K562 (cell line): ENCODE data around the gene HAAO. TPM values are rescaled to one million over a fixed set of nuclear protein-coding genes. Genes with fewer than 3 reads are reported as not detected.

ENCODE experiments used
- ATAC-seq: fragments of 200-7000 bp; cut with Tn5 transposase; 3 replicates; pipeline ENCODE4 v1.9.1; 2020; ENCODE audit warnings: moderate library complexity
- BruUV-seq: library from RNA; stranded (reverse); fragments of 400-500 nt; replicated peaks from 2 replicates; lab custom pipeline; 2021; lab: Mats Ljungman, UMichigan
- CTCF ChIA-PET: fragments of 300-600 bp; formaldehyde crosslinking; extraction: SDS; loops from one replicate; lab custom pipeline; 2021; ENCODE audit warnings: low intra/inter-chr PET ratio; lab: Yijun Ruan, JAX
- POLR2A ChIA-PET: fragments of 300-600, 350-650 bp; sonication (Branson Sonifier 250); formaldehyde crosslinking; extraction: SDS; loops from one replicate; lab custom pipeline; 2021; ENCODE audit warnings: antibody characterized with exemption, inconsistent platforms; lab: Yijun Ruan, JAX
- DNase-seq, 4 experiments: peaks; one replicate each; pipeline versions ENCODE4 v3.0.0 to v3.0.0-alpha.2; 2011 to 2018; ENCODE audit warnings: low spot score in 3 of 4, mixed read lengths in 3 of 4; ENCODE audit errors: extremely low read depth in 1 of 4
- FAIRE-seq: peaks from 2 replicates; lab custom pipeline; 2011; peaks lifted over from hg19 to GRCh38; lab: Jason Lieb, UNC
- H2AFZ ChIP-seq: 2 replicates; pipeline ENCODE4 v1.6.0; 2011; ENCODE audit warnings: low read depth, low read length, control low read depth, inconsistent platforms
- H3K27ac ChIP-seq: fragments of 200-600 bp; 3 replicates; pipeline ENCODE4 v1.8.0; 2011; ENCODE audit warnings: low read depth, mild to moderate bottlenecking, control low read depth, inconsistent platforms, low read length, moderate library complexity, mixed read lengths; ENCODE audit errors: extremely low read depth
- H3K27me3 ChIP-seq, 2 experiments: fragments of 300-600 bp in 1 of 2; 2 replicates in 1 of 2; 3 replicates in 1 of 2; pipeline versions ENCODE4 v1.6.0 to v1.8.0; 2011; ENCODE audit warnings: inconsistent platforms in 2 of 2, low read length in 2 of 2, mild to moderate bottlenecking in 1 of 2, mixed read lengths in 1 of 2, moderate library complexity in 1 of 2; ENCODE audit not compliant: control insufficient read depth in 2 of 2, insufficient read depth in 2 of 2
- H3K36me3 ChIP-seq: fragments of 300-600 bp; 3 replicates; pipeline ENCODE4 v1.8.0; 2011; ENCODE audit warnings: mild to moderate bottlenecking, low read length, inconsistent platforms; ENCODE audit not compliant: control insufficient read depth, insufficient read depth
- H3K4me1 ChIP-seq, 2 experiments: fragments of 200-600 bp in 1 of 2; replicated peaks in 1 of 2; 2 replicates in 1 of 2; 3 replicates in 1 of 2; pipeline versions ENCODE4 v1.5.1 to v1.8.0; 2011; ENCODE audit warnings: inconsistent platforms in 2 of 2, low read length in 2 of 2, mild to moderate bottlenecking in 1 of 2, mixed read lengths in 1 of 2, moderate library complexity in 1 of 2; ENCODE audit not compliant: control insufficient read depth in 2 of 2, insufficient read depth in 2 of 2
- H3K4me2 ChIP-seq: 2 replicates; pipeline ENCODE4 v1.6.1; 2011; ENCODE audit warnings: low read length, control low read depth, inconsistent platforms, mixed read lengths; ENCODE audit not compliant: insufficient read depth
- H3K4me3 ChIP-seq: fragments of 200-600 bp; sonication (generic), shearing (Covaris generic); 2 replicates; pipeline ENCODE4 v1.5.1; 2016; ENCODE audit warnings: control low read depth, inconsistent platforms
- H3K79me2 ChIP-seq: fragments of 200-600 bp; 3 replicates; pipeline ENCODE4 v1.8.0; 2011; ENCODE audit warnings: low read length, inconsistent platforms; ENCODE audit not compliant: control insufficient read depth, insufficient read depth
- H3K9ac ChIP-seq, 2 experiments: 2 replicates each; pipeline versions ENCODE4 v1.6.0 to v1.6.1; 2011; ENCODE audit warnings: low read depth in 2 of 2, low read length in 2 of 2, control low read depth in 1 of 2, inconsistent platforms in 1 of 2, mild to moderate bottlenecking in 1 of 2, mixed read lengths in 1 of 2; ENCODE audit not compliant: insufficient read depth in 1 of 2
- H3K9me1 ChIP-seq: one replicate; pipeline ENCODE4 v1.6.0; 2011; ENCODE audit warnings: inconsistent platforms, mild to moderate bottlenecking, low read length, moderate library complexity; ENCODE audit not compliant: control insufficient read depth, insufficient read depth
- H3K9me3 ChIP-seq: replicated peaks from 2 replicates; pipeline ENCODE4 v1.5.1; 2011; ENCODE audit warnings: low read depth, low read length, inconsistent platforms; ENCODE audit not compliant: control insufficient read depth, insufficient read depth
- H4K20me1 ChIP-seq: replicated peaks from 2 replicates; pipeline ENCODE4 v1.6.1; 2011; ENCODE audit warnings: low read length, inconsistent platforms, mixed read lengths; ENCODE audit not compliant: control insufficient read depth, insufficient read depth
- BRF1 ChIP-seq: IDR thresholded peaks from 3 replicates; pipeline ENCODE4 v1.6.1; 2011; ENCODE audit warnings: borderline replicate concordance, mild to moderate bottlenecking; ENCODE audit not compliant: insufficient read length; ENCODE audit errors: extremely low read depth
- FOS ChIP-seq: IDR thresholded peaks from 3 replicates; pipeline ENCODE4 v1.6.1; 2011; ENCODE audit not compliant: insufficient read length; ENCODE audit errors: extremely low read depth
- HMG20B ChIP-seq: fragments of 250-450 bp; sonication (Bioruptor Pico); IDR thresholded peaks from 2 replicates; pipeline ENCODE4 v1.5.0; 2021; ENCODE audit warnings: mild to moderate bottlenecking
- MAFF ChIP-seq: IDR thresholded peaks from 2 replicates; pipeline ENCODE4 v1.6.1; 2012; ENCODE audit warnings: low read length, improper control_type of control experiment
- POLR3A ChIP-seq: IDR thresholded peaks from 2 replicates; pipeline ENCODE4 v1.6.1; 2011; ENCODE audit warnings: borderline replicate concordance, mild to moderate bottlenecking, moderate library complexity; ENCODE audit not compliant: insufficient read length, insufficient read depth; ENCODE audit errors: extremely low read depth
- PRPF4 ChIP-seq: fragments of 200-400 bp; formaldehyde crosslinking; IDR thresholded peaks from one replicate; pipeline ENCODE4 v1.6.1; 2017; ENCODE audit warnings: low read length, low read depth, mild to moderate bottlenecking; ENCODE audit not compliant: insufficient read depth, poor library complexity, severe bottlenecking
- SIN3B ChIP-seq: fragments of 450-650 bp; IDR thresholded peaks from 2 replicates; pipeline ENCODE4 v1.6.1; 2017; ENCODE audit warnings: low read depth, mild to moderate bottlenecking, moderate library complexity
- SMARCC2 ChIP-seq: fragments of 450-650 bp; IDR thresholded peaks from 2 replicates; pipeline ENCODE4 v1.6.1; 2017; ENCODE audit warnings: antibody characterized with exemption, moderate library complexity, mild to moderate bottlenecking, low read depth
- SRSF1 ChIP-seq: fragments of 200-400 bp; formaldehyde crosslinking; IDR thresholded peaks from 2 replicates; pipeline ENCODE4 v1.6.1; 2017; ENCODE audit warnings: mild to moderate bottlenecking, low read depth, low read length, moderate library complexity
- THRAP3 ChIP-seq: fragments of 450-650 bp; IDR thresholded peaks from 2 replicates; pipeline ENCODE4 v1.6.1; 2016; ENCODE audit warnings: mild to moderate bottlenecking, inconsistent platforms, borderline replicate concordance
- YBX1 ChIP-seq: fragments of 450-650 bp; IDR thresholded peaks from 2 replicates; pipeline ENCODE4 v1.7.1; 2016; ENCODE audit warnings: mild to moderate bottlenecking
- ZKSCAN8 ChIP-seq: fragments of 200-800 bp; sonication (Bioruptor generic); IDR thresholded peaks from 2 replicates; pipeline ENCODE4 v1.6.1; 2016; ENCODE audit warnings: missing genetic modification characterization, missing compliant biosample characterization
- ZNF586 ChIP-seq: fragments of 450-650 bp; formaldehyde crosslinking; conservative IDR thresholded peaks from 2 replicates; pipeline ENCODE4 v1.4.0; 2020; ENCODE audit warnings: mild to moderate bottlenecking, moderate library complexity
- WGBS: fragments of 100-300 bp; shearing (Covaris generic); methylation state at CpG from one replicate; pipeline ENCODE4 v1.1.6; 2016; ENCODE audit warnings: low coverage, mixed read lengths; ENCODE audit not compliant: insufficient coverage; ENCODE audit errors: missing lambda C conversion rate; 5-methylcytosine and 5-hydroxymethylcytosine counted together
- in situ Hi-C: fragments of 300-500 bp; cut with MboI; formaldehyde crosslinking; loops from 4 replicates; pipeline ENCODE4 v1.15.0; 2018; ENCODE audit warnings: inconsistent platforms, mixed read lengths
- intact Hi-C: fragments of 100-400 bp; cut with micrococcal nuclease; formaldehyde crosslinking; loops from 2 replicates; pipeline ENCODE4 v1.14.2; 2022
- polyA plus RNA-seq, 8 experiments: library from polyadenylated mRNA; depleted of rRNA in 4 of 8; stranded (reverse) in 5 of 8; unstranded in 3 of 8; fragments of >200 nt; fragmentation: Nextera tagmentation in 2 of 8; fragmentation: Illumina TruSeq in 1 of 8; extraction: Ambion mirVana in 2 of 8; extraction: Trizol in 1 of 8; gene quantifications; 2 replicates each; pipeline versions ENCODE4 v1.2.1 to v1.2.3, GENCODE V29; 2011 to 2014; ENCODE audit warnings: inconsistent platforms in 1 of 8, missing spikeins in 1 of 8
- total RNA-seq, 7 experiments: library from RNA; depleted of rRNA in 6 of 7; stranded (reverse); fragments of >200 nt in 6 of 7; fragmentation: Illumina TruSeq in 2 of 7; extraction: Trizol in 2 of 7; gene quantifications; 2 replicates each; pipeline versions ENCODE4 v1.2.1 to v1.2.3, GENCODE V29; 2011 to 2021; ENCODE audit warnings: low replicate concordance in 1 of 7
- TF ChIP-seq, protein P1 (sequence below), 2 experiments: fragments of 450-650 bp; conservative IDR thresholded peaks; 2 replicates each; pipeline ENCODE4 v1.6.1; 2017; ENCODE audit warnings: mild to moderate bottlenecking in 2 of 2, moderate library complexity in 2 of 2
- TF ChIP-seq, protein P2 (sequence below): fragments of 250-450 bp; sonication (Bioruptor Pico); IDR thresholded peaks from 2 replicates; pipeline ENCODE4 v1.4.0; 2020; ENCODE audit warnings: mild to moderate bottlenecking, moderate library complexity
- TF ChIP-seq, protein P3 (sequence below): fragments of 250-450 bp; sonication (Bioruptor Pico); IDR thresholded peaks from 2 replicates; pipeline ENCODE4 v1.8.0; 2021; ENCODE audit warnings: mild to moderate bottlenecking, moderate library complexity

The HAAO gene
- total and polyA plus RNA-seq, 9 of the 15 experiments (the other 6 are each of a cell fraction or from before 2014, with no cell fraction given), result not detected

DNA sequence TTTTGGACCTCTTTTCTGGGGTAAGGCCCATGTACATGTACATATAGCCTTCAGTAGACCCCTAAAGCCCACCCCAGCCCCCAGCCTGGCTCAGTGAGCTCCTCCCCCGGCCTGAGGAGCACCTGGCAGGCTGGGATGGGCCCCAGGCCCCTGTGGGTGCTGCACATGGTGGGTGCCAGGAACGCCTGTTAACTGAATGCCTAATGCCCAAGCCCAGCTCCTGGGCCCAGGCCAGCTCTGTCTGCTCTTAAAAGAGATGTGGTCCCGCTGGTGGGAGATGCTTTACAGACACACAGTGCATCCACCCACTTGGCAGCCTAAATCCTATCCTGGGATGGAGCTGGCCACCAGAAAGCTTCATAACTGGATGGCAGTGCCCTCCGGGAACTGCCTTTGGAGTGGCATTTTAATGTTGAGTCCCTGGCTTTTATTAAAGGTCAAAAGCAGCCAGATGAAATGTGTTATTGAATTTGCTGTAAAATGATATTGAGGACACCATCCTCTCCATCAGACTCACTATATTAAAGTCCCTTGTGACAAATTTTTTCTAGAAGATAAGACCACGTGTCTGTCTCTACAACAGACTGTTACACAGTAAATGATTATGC is 20.7 kb downstream of the HAAO start:
- no peaks in the 10 kb centered on the region for H3K79me2 ChIP-seq
- no peaks in the 10 kb centered on the region for H3K27me3 ChIP-seq
- ChIA-PET CTCF (no interaction called here), POLR2A (no interaction called here)
- intact Hi-C loops, result loop anchor here (2.0 kb wide), 1 partner anchor 277 kb away; no protein-coding TSS in a partner anchor
- H3K27ac ChIP-seq, result no peak overlapping the region
- DNase-seq, result no peak
- in situ Hi-C loops, result no loop called here
- 55% methylated on average over 4 of the region's 5 CpGs for WGBS
- no TSS peak for BruUV-seq
- peaks cover 0 to 13% of the 10 kb centered on the region in 2 experiments; a peak in 2 of 5 replicates for H3K4me1 ChIP-seq
- no peak for ATAC-seq
- FAIRE-seq, result no peak
- H3K4me2 ChIP-seq, result no peak overlapping the region
- no peak overlapping the region for H3K4me3 ChIP-seq
- H2AFZ ChIP-seq, result no peak overlapping the region
- no peaks in the 10 kb centered on the region for H3K9me1 ChIP-seq
- H3K36me3 ChIP-seq, result no peaks in the 10 kb centered on the region
- H4K20me1 ChIP-seq, result no peaks in the 10 kb centered on the region
- no peak overlapping the region for H3K9ac ChIP-seq
- H3K9me3 ChIP-seq, result no peaks in the 10 kb centered on the region
- no peak for TF ChIP-seq THRAP3
- no peak for TF ChIP-seq ZNF586 (CRISPR knock-in tag)
- TF ChIP-seq, protein P1, sequence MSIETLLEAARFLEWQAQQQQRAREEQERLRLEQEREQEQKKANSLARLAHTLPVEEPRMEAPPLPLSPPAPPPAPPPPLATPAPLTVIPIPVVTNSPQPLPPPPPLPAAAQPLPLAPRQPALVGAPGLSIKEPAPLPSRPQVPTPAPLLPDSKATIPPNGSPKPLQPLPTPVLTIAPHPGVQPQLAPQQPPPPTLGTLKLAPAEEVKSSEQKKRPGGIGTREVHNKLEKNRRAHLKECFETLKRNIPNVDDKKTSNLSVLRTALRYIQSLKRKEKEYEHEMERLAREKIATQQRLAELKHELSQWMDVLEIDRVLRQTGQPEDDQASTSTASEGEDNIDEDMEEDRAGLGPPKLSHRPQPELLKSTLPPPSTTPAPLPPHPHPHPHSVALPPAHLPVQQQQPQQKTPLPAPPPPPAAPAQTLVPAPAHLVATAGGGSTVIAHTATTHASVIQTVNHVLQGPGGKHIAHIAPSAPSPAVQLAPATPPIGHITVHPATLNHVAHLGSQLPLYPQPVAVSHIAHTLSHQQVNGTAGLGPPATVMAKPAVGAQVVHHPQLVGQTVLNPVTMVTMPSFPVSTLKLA (conservative IDR thresholded peaks at IDR 0.05), result no peak
- TF ChIP-seq MAFF, result no peak
- no peak for TF ChIP-seq FOS
- TF ChIP-seq SRSF1, result no peak
- TF ChIP-seq, protein P2, sequence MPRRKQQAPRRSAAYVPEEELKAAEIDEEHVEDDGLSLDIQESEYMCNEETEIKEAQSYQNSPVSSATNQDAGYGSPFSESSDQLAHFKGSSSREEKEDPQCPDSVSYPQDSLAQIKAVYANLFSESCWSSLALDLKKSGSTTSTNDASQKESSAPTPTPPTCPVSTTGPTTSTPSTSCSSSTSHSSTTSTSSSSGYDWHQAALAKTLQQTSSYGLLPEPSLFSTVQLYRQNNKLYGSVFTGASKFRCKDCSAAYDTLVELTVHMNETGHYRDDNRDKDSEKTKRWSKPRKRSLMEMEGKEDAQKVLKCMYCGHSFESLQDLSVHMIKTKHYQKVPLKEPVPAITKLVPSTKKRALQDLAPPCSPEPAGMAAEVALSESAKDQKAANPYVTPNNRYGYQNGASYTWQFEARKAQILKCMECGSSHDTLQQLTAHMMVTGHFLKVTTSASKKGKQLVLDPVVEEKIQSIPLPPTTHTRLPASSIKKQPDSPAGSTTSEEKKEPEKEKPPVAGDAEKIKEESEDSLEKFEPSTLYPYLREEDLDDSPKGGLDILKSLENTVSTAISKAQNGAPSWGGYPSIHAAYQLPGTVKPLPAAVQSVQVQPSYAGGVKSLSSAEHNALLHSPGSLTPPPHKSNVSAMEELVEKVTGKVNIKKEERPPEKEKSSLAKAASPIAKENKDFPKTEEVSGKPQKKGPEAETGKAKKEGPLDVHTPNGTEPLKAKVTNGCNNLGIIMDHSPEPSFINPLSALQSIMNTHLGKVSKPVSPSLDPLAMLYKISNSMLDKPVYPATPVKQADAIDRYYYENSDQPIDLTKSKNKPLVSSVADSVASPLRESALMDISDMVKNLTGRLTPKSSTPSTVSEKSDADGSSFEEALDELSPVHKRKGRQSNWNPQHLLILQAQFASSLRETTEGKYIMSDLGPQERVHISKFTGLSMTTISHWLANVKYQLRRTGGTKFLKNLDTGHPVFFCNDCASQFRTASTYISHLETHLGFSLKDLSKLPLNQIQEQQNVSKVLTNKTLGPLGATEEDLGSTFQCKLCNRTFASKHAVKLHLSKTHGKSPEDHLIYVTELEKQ (CRISPR knock-in tag), result no peak
- TF ChIP-seq PRPF4, result no peak
- no peak for TF ChIP-seq ZKSCAN8
- TF ChIP-seq, protein P3, sequence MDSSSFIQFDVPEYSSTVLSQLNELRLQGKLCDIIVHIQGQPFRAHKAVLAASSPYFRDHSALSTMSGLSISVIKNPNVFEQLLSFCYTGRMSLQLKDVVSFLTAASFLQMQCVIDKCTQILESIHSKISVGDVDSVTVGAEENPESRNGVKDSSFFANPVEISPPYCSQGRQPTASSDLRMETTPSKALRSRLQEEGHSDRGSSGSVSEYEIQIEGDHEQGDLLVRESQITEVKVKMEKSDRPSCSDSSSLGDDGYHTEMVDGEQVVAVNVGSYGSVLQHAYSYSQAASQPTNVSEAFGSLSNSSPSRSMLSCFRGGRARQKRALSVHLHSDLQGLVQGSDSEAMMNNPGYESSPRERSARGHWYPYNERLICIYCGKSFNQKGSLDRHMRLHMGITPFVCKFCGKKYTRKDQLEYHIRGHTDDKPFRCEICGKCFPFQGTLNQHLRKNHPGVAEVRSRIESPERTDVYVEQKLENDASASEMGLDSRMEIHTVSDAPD (CRISPR knock-in tag), result no peak
- TF ChIP-seq BRF1, result no peak
- no peak for TF ChIP-seq YBX1
- no peak for TF ChIP-seq SIN3B
- no peak for TF ChIP-seq POLR3A
- no peak for TF ChIP-seq HMG20B
- TF ChIP-seq SMARCC2, result no peak
